Nephron progenitor cell (in vitro differentiated cells): Measurements from ENCODE around the gene CMBL.

Experiments used
- DNase-seq: peaks from one replicate; pipeline ENCODE4 v3.0.0; 2021
- H3K27ac Mint-ChIP-seq: 2 replicates; pipeline ENCODE4 v1.8.0; 2021; ENCODE audit warnings: mild to moderate bottlenecking, moderate library complexity, mixed read lengths
- H3K27me3 Mint-ChIP-seq: 2 replicates; pipeline ENCODE4 v1.8.0; 2021; ENCODE audit warnings: mild to moderate bottlenecking, low read depth, mixed read lengths; ENCODE audit not compliant: poor library complexity
- H3K36me3 Mint-ChIP-seq: 2 replicates; pipeline ENCODE4 v1.8.0; 2021; ENCODE audit warnings: low read depth, mixed read lengths
- H3K4me1 Mint-ChIP-seq: 2 replicates; pipeline ENCODE4 v1.8.0; 2021; ENCODE audit warnings: mixed read lengths
- H3K4me3 Mint-ChIP-seq: 2 replicates; pipeline ENCODE4 v1.8.0; 2021; ENCODE audit warnings: mild to moderate bottlenecking, moderate library complexity, mixed read lengths
- H3K9me3 Mint-ChIP-seq: 2 replicates; pipeline ENCODE4 v1.8.0; 2021; ENCODE audit warnings: mild to moderate bottlenecking, moderate library complexity, mixed read lengths
- CTCF ChIP-seq: fragments of 200-600 bp; sonication (generic); IDR thresholded peaks from 2 replicates; pipeline ENCODE4 v1.5.0; 2021; ENCODE audit warnings: antibody characterized with exemption

Gene CMBL

GRCh38 chr5:10259899-10260298 is 47.8 kb downstream of the CMBL start:
- Mint-ChIP-seq H3K9me3 (no peaks in the 10 kb centered on the region), H3K36me3 (peaks cover 79% of the 10 kb centered on the region), H3K4me3 (no peak overlapping the region), H3K27me3 (no peaks in the 10 kb centered on the region), H3K27ac (peak overlapping the region; percentile 7), H3K4me1 (no peaks in the 10 kb centered on the region)
- DNase-seq = no peak
- no peak for TF ChIP-seq CTCF

- Mint-ChIP-seq H3K27me3 (no peaks in the 10 kb centered on the region), H3K27ac (no peak overlapping the region), H3K4me3 (no peak overlapping the region), H3K36me3 (peaks cover 81% of the 10 kb centered on the region), H3K9me3 (no peaks in the 10 kb centered on the region), H3K4me1 (peaks cover 6% of the 10 kb centered on the region)
- no peak for TF ChIP-seq CTCF
- DNase-seq = no peak
These were observed 49.8 kb downstream of the CMBL start for GRCh38 chr5:10257870-10258269.

GRCh38 chr5:10254686-10255085 is 53.0 kb downstream of the CMBL start:
- Mint-ChIP-seq H3K4me1 (peaks cover 25% of the 10 kb centered on the region), H3K36me3 (peaks cover 63% of the 10 kb centered on the region), H3K4me3 (no peak overlapping the region), H3K27ac (peak overlapping the region; percentile 69), H3K27me3 (peaks cover 3% of the 10 kb centered on the region), H3K9me3 (no peaks in the 10 kb centered on the region)
- TF ChIP-seq CTCF = no peak
- no peak for DNase-seq

GRCh38 chr5:10253390-10253789 is 54.3 kb downstream of the CMBL start:
- Mint-ChIP-seq H3K36me3 (peaks cover 53% of the 10 kb centered on the region), H3K27ac (no peak overlapping the region), H3K4me3 (no peak overlapping the region), H3K4me1 (peaks cover 31% of the 10 kb centered on the region), H3K9me3 (no peaks in the 10 kb centered on the region), H3K27me3 (peaks cover 3% of the 10 kb centered on the region)
- no peak for DNase-seq
- TF ChIP-seq CTCF = no peak

- Mint-ChIP-seq H3K27ac (peak overlapping the region; percentile 78), H3K27me3 (peaks cover 3% of the 10 kb centered on the region), H3K4me3 (peak overlapping the region; percentile 99), H3K4me1 (peaks cover 36% of the 10 kb centered on the region), H3K9me3 (peaks cover 3% of the 10 kb centered on the region), H3K36me3 (peaks cover 39% of the 10 kb centered on the region)
- DNase-seq = no peak
- no peak for TF ChIP-seq CTCF
These were observed 56.3 kb downstream of the CMBL start for GRCh38 chr5:10251405-10251804.

GRCh38 chr5:10250806-10251276 is 56.9 kb downstream of the CMBL start:
- peaks cover 8% of the 10 kb centered on the region for H3K27me3 Mint-ChIP-seq
- peaks cover 3% of the 10 kb centered on the region for H3K9me3 Mint-ChIP-seq
- DNase-seq = no peak
- peak overlapping the region; percentile 99 for H3K4me3 Mint-ChIP-seq
- H3K4me1 Mint-ChIP-seq = peaks cover 36% of the 10 kb centered on the region
- peaks cover 33% of the 10 kb centered on the region for H3K36me3 Mint-ChIP-seq
- no peak for TF ChIP-seq CTCF
- H3K27ac Mint-ChIP-seq = peak overlapping the region; percentile 78
